ENCODE data around the gene ZC3H18.

Gene ZC3H18

GRCh38 chr16:88534638-88535190 is 35.5 kb upstream of the ZC3H18 start:
- Mint-ChIP-seq H3K36me3 (ENCODE audit: low read depth) (peaks cover 4% of the 10 kb centered on the region), H3K9me3 (no peaks in the 10 kb centered on the region), H3K27me3 (ENCODE audit: low read depth, poor library complexity) (peaks cover 31% of the 10 kb centered on the region), H3K27ac (no peak overlapping the region), H3K4me1 (peaks cover 32% of the 10 kb centered on the region), H3K4me3 (peak overlapping the region; percentile 81)
- DNase-seq = peak; percentile 65
- TF ChIP-seq CTCF (IDR thresholded peaks at IDR 0.05) = no peak

DNA sequence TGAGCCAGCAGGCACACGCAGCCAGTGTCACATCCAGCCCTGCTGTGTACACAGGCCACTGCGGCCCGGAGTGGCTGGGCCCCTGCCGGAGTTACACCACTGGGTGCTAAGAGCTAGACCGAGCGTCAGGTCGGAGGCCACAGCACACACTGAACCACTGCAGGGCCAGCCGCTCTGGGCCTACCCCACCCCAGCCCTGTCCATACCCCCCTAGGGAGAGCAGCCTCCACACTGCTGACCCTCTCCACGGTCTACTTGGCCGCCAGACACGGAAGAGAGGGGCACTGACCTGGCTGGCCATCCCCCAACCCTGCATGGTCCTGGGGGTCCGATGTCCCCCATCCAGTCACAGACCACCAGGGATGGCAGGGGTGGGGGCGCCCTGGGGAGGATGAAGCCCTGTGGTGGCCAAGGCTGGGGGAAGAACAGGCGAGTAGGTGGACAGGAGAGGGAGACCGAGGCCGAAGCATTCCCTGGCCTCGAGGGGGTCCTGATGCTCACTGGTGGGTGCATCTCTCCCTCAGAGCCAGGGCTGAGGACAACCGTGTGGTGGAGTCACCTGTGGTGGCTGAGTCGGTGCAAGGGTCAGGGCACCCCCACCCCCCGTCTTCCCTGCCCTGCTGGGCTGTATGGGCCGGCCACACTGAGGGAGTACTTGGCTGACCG is 34.9 kb upstream of the ZC3H18 start:
- Mint-ChIP-seq H3K9me3 (no peaks in the 10 kb centered on the region), H3K4me3 (peak overlapping the region; percentile 81), H3K36me3 (ENCODE audit: low read depth) (peaks cover 4% of the 10 kb centered on the region), H3K4me1 (peaks cover 29% of the 10 kb centered on the region), H3K27ac (no peak overlapping the region), H3K27me3 (ENCODE audit: low read depth, poor library complexity) (peaks cover 33% of the 10 kb centered on the region)
- no peak for DNase-seq
- no peak for TF ChIP-seq CTCF (IDR thresholded peaks at IDR 0.05)

GRCh38 chr16:88535857-88536222 is 34.4 kb upstream of the ZC3H18 start:
- Mint-ChIP-seq H3K27ac (no peak overlapping the region), H3K4me1 (peaks cover 24% of the 10 kb centered on the region), H3K27me3 (ENCODE audit: low read depth, poor library complexity) (peaks cover 33% of the 10 kb centered on the region), H3K9me3 (no peaks in the 10 kb centered on the region), H3K4me3 (peak overlapping the region; percentile 81), H3K36me3 (ENCODE audit: low read depth) (peaks cover 4% of the 10 kb centered on the region)
- DNase-seq = no peak
- TF ChIP-seq CTCF (IDR thresholded peaks at IDR 0.05) = no peak

GRCh38 chr16:88536510-88536909 is 33.7 kb upstream of the ZC3H18 start:
- Mint-ChIP-seq H3K4me3 (peak overlapping the region; percentile 81), H3K9me3 (no peaks in the 10 kb centered on the region), H3K36me3 (ENCODE audit: low read depth) (peaks cover 4% of the 10 kb centered on the region), H3K4me1 (peaks cover 17% of the 10 kb centered on the region), H3K27me3 (ENCODE audit: low read depth, poor library complexity) (peaks cover 33% of the 10 kb centered on the region), H3K27ac (no peak overlapping the region)
- TF ChIP-seq CTCF (IDR thresholded peaks at IDR 0.05) = no peak
- no peak for DNase-seq

- DNase-seq = no peak
- H3K9me3 Mint-ChIP-seq = peaks cover 4% of the 10 kb centered on the region
- H3K27me3 Mint-ChIP-seq (ENCODE audit: low read depth, poor library complexity) = peaks cover 35% of the 10 kb centered on the region
- no peak for TF ChIP-seq CTCF (IDR thresholded peaks at IDR 0.05)
- H3K27ac Mint-ChIP-seq = no peak overlapping the region
- H3K36me3 Mint-ChIP-seq (ENCODE audit: low read depth) = peaks cover 4% of the 10 kb centered on the region
- peaks cover 11% of the 10 kb centered on the region for H3K4me1 Mint-ChIP-seq
- no peak overlapping the region for H3K4me3 Mint-ChIP-seq
Observed at GRCh38 chr16:88536971-88537751, 33.0 kb upstream of the ZC3H18 start.

Measured in nephron progenitor cell (in vitro differentiated cells).